Tibial nerve (tissue), 4 donors: ENCODE measurements around the gene RTBDN. TPM values are rescaled to one million over a fixed set of nuclear protein-coding genes. Genes with fewer than 3 reads are reported as not detected.
A peak's percentile ranks its signal among the peaks of the same experiment; 100 is the strongest.

Experiments
- DNase-seq, 2 donors: peaks; one replicate each; pipeline ENCODE4 v3.0.0-alpha.2; 2019; ENCODE audit warnings: low spot score in 2 of 2
- H3K27ac ChIP-seq, 4 donors: fragments of 200-600 bp; sonication (generic) in 3 of 4; one replicate each; pipeline ENCODE4 v1.5.1; 2017 to 2019; ENCODE audit warnings: mild to moderate bottlenecking in 1 of 4
- H3K27me3 ChIP-seq, 2 donors: fragments of 200-600 bp; sonication (generic) in 1 of 2; one replicate each; pipeline versions ENCODE4 v1.5.1 to v1.6.0; 2017 to 2019
- H3K36me3 ChIP-seq, 3 donors: fragments of 200-600 bp; sonication (generic); one replicate each; pipeline ENCODE4 v1.5.1; 2018 to 2019
- H3K4me1 ChIP-seq, 4 donors: fragments of 200-600 bp; sonication (generic) in 3 of 4; one replicate each; pipeline ENCODE4 v1.5.1; 2017 to 2019
- H3K4me3 ChIP-seq, 4 donors: fragments of 200-600 bp; sonication (generic) in 3 of 4; one replicate each; pipeline ENCODE4 v1.5.1; 2017 to 2019; ENCODE audit warnings: mild to moderate bottlenecking in 1 of 4, moderate library complexity in 1 of 4
- H3K9me3 ChIP-seq, 4 donors: fragments of 200-600 bp; sonication (generic) in 3 of 4; one replicate each; pipeline ENCODE4 v1.5.1; 2017 to 2019
- CTCF ChIP-seq, 5 experiments: fragments of 200-600 bp in 3 of 5; fragments of 450-650 bp in 2 of 5; sonication (generic) in 3 of 5; IDR thresholded peaks; one replicate each; pipeline ENCODE4 v1.5.1; 2016 to 2019; ENCODE audit warnings: antibody characterized with exemption in 5 of 5, mild to moderate bottlenecking in 3 of 5, moderate library complexity in 2 of 5
- EP300 ChIP-seq, 2 donors: sonication (generic); formaldehyde crosslinking; IDR thresholded peaks; one replicate each; pipeline ENCODE4 v1.6.1; 2017; ENCODE audit warnings: antibody characterized with exemption in 2 of 2, mild to moderate bottlenecking in 1 of 2
- POLR2A ChIP-seq, 2 donors: fragments of 450-650 bp; IDR thresholded peaks; one replicate each; pipeline ENCODE4 v1.6.1; 2017; ENCODE audit warnings: antibody characterized with exemption in 2 of 2, mild to moderate bottlenecking in 2 of 2, moderate library complexity in 2 of 2
- WGBS, 2 donors: methylation state at CpG; one replicate each; pipeline ENCODE4 v1.1.5; 2018; 5-methylcytosine and 5-hydroxymethylcytosine counted together
- total RNA-seq, 4 donors: library from RNA; depleted of rRNA; stranded (reverse); fragments of >200 nt; gene quantifications; one replicate each; pipeline ENCODE4 v1.1.0, GENCODE V29; 2016

Gene RTBDN
- total RNA-seq, result not detected

- 8 to 9% methylated on average over 20 of the region's 20 CpGs for WGBS, 2 donors
- peak within 1 kb of the TSS in 3 of 4 donors; percentile 4 to 47 (median 32) for H3K4me3 ChIP-seq
Observed at GRCh38 chr19:12834566-12834943, at the start of gene RTBDN. TSS of gene RTBDN (minus strand) at chr19:12834579. CDS start at chr19:12829979, 4,600 bp downstream.

GRCh38 chr19:12882589-12882988 lies 48.2 kb upstream of the RTBDN start:
- peaks cover 0 to 38% of the 10 kb centered on the region in 2 donors for H3K27me3 ChIP-seq
- H3K4me3 ChIP-seq, result no peak overlapping the region
- H3K27ac ChIP-seq, result no peak overlapping the region
- WGBS, 2 donors, result 86 to 90% methylated on average over 3 of the region's 3 CpGs
- peaks cover 0 to 15% (median 0%) of the 10 kb centered on the region in 4 donors for H3K9me3 ChIP-seq
- TF ChIP-seq EP300 (IDR thresholded peaks at IDR 0.05) (no peak), POLR2A (IDR thresholded peaks at IDR 0.05) (no peak), CTCF (IDR thresholded peaks at IDR 0.05) (no peak)
- H3K4me1 ChIP-seq, result peaks cover 0 to 29% (median 11%) of the 10 kb centered on the region in 4 donors
- DNase-seq, result no peak
- peaks cover 0 to 15% (median 8%) of the 10 kb centered on the region in 3 donors for H3K36me3 ChIP-seq

More at GRCh38 chr19:12834566-12834943, at the start of gene RTBDN:
- Histone ChIP-seq H3K4me1 (peaks cover 0 to 41% (median 16%) of the 10 kb centered on the region in 4 donors), H3K36me3 (no peaks in the 10 kb centered on the region), H3K27ac (no peak within 1 kb of the TSS), H3K27me3 (peaks cover 0 to 97% of the 10 kb centered on the region in 2 donors), H3K9me3 (no peaks in the 10 kb centered on the region)
- no peak for TF ChIP-seq EP300 (IDR thresholded peaks at IDR 0.05)
- no peak for TF ChIP-seq CTCF (IDR thresholded peaks at IDR 0.05)
- TF ChIP-seq POLR2A (IDR thresholded peaks at IDR 0.05), result no peak
- DNase-seq, result no peak

- peak within 1 kb of the TSS; percentile 78 to 92 (median 86) for H3K27ac ChIP-seq
- peaks cover 0 to 28% (median 8%) of the 10 kb centered on the region in 3 donors for H3K36me3 ChIP-seq
- peaks cover 0 to 29% of the 10 kb centered on the region in 2 donors for H3K27me3 ChIP-seq
- DNase-seq, result peak; percentile 95 to 96
- TF ChIP-seq POLR2A (IDR thresholded peaks at IDR 0.05) (peak in 1 of 2 donors; percentile 75), CTCF (IDR thresholded peaks at IDR 0.05) (no peak), EP300 (IDR thresholded peaks at IDR 0.05) (peak; percentile 59 to 85)
- peaks cover 0 to 15% (median 0%) of the 10 kb centered on the region in 4 donors for H3K9me3 ChIP-seq
- 0 to 1% methylated on average over 21 to 38 of the region's 38 CpGs for WGBS, 2 donors
- H3K4me3 ChIP-seq, result peak within 1 kb of the TSS; percentile 59 to 77 (median 62)
- H3K4me1 ChIP-seq, result peaks cover 0 to 29% (median 11%) of the 10 kb centered on the region in 4 donors
Observed at GRCh38 chr19:12881172-12881808, 46.9 kb upstream of the RTBDN start, which contains the start of gene DNASE2. TSS of gene DNASE2 (minus strand) at chr19:12881449. CDS start at chr19:12881375, 74 bp downstream.

GRCh38 chr19:12880551-12881171 lies 46.3 kb upstream of the RTBDN start:
- Histone ChIP-seq H3K27me3 (peaks cover 0 to 23% of the 10 kb centered on the region in 2 donors), H3K4me3 (peak overlapping the region; percentile 59 to 77 (median 62)), H3K36me3 (peaks cover 0 to 34% (median 13%) of the 10 kb centered on the region in 3 donors), H3K9me3 (peaks cover 0 to 15% (median 0%) of the 10 kb centered on the region in 4 donors), H3K4me1 (peaks cover 0 to 25% (median 9%) of the 10 kb centered on the region in 4 donors), H3K27ac (peak overlapping the region; percentile 78 to 92 (median 86))
- TF ChIP-seq EP300 (IDR thresholded peaks at IDR 0.05), result no peak
- WGBS, 2 donors, result 16 to 21% methylated on average over 20 to 29 of the region's 29 CpGs
- no peak for DNase-seq

- Histone ChIP-seq H3K27me3 (no peaks in the 10 kb centered on the region), H3K4me3 (no peak overlapping the region), H3K4me1 (no peaks in the 10 kb centered on the region), H3K36me3 (peaks cover 0 to 62% (median 14%) of the 10 kb centered on the region in 3 donors), H3K9me3 (no peaks in the 10 kb centered on the region), H3K27ac (no peak overlapping the region)
- WGBS, 2 donors, result 90 to 93% methylated on average over 6 of the region's 6 CpGs
- DNase-seq, result no peak
- TF ChIP-seq EP300 (IDR thresholded peaks at IDR 0.05) (no peak), CTCF (IDR thresholded peaks at IDR 0.05) (no peak), POLR2A (IDR thresholded peaks at IDR 0.05) (no peak)
Observed at GRCh38 chr19:12875086-12875485, 40.7 kb upstream of the RTBDN start.
